Aorta (tissue), 5 donors: ENCODE measurements around the gene BIN2. TPM values are rescaled to one million over a fixed set of nuclear protein-coding genes. Genes with fewer than 3 reads are reported as not detected.

Experiments used
- ATAC-seq: fragments of 200-7000 bp; cut with Tn5 transposase; one replicate; pipeline ENCODE4 v1.9.1; 2022; ENCODE audit warnings: moderate library complexity; ENCODE audit not compliant: low FRiP score
- DNase-seq, 2 donors: peaks; one replicate each; pipeline ENCODE4 v3.0.0-alpha.2; 2020
- H3K27ac ChIP-seq, 2 donors: one replicate each; pipeline ENCODE4 v1.5.1; 2013; ENCODE audit warnings: low read length in 2 of 2, mild to moderate bottlenecking in 2 of 2, moderate library complexity in 2 of 2, control low read depth in 1 of 2, inconsistent platforms in 1 of 2, low read depth in 1 of 2
- H3K27me3 ChIP-seq, 2 donors: one replicate each; pipeline ENCODE4 v1.6.1; 2013; ENCODE audit warnings: control low read depth in 1 of 2, low read length in 1 of 2, mild to moderate bottlenecking in 1 of 2, moderate library complexity in 1 of 2; ENCODE audit not compliant: insufficient read depth in 2 of 2, control insufficient read depth in 1 of 2
- H3K36me3 ChIP-seq, 2 donors: one replicate each; pipeline ENCODE4 v1.6.1; 2013; ENCODE audit warnings: control low read depth in 1 of 2, low read length in 1 of 2, mild to moderate bottlenecking in 1 of 2; ENCODE audit not compliant: insufficient read depth in 2 of 2, control insufficient read depth in 1 of 2
- H3K4me1 ChIP-seq, 2 donors: one replicate each; pipeline ENCODE4 v1.6.1; 2013; ENCODE audit warnings: low read length in 2 of 2, control low read depth in 1 of 2, mild to moderate bottlenecking in 1 of 2, moderate library complexity in 1 of 2; ENCODE audit not compliant: insufficient read depth in 2 of 2, control insufficient read depth in 1 of 2
- H3K4me3 ChIP-seq, 2 donors: one replicate each; pipeline ENCODE4 v1.5.1; 2013; ENCODE audit warnings: low read length in 2 of 2, control low read depth in 1 of 2, mild to moderate bottlenecking in 1 of 2
- H3K9me3 ChIP-seq: one replicate; pipeline ENCODE4 v1.6.1; 2013; ENCODE audit warnings: mild to moderate bottlenecking, low read length; ENCODE audit not compliant: control insufficient read depth
- WGBS, 2 donors: extraction: QIAGEN DNeasy Blood & Tissue Kit; methylation state at CpG; one replicate each; pipeline ENCODE4 v1.1.7; 2013; 5-methylcytosine and 5-hydroxymethylcytosine counted together
- intact Hi-C, 2 donors: fragments of 100-400 bp; cut with DNase I; formaldehyde crosslinking; loops; one replicate each; pipeline versions ENCODE4 v1.14.2 to v1.15.0; 2022
- long read RNA-seq, 2 donors: library from polyadenylated mRNA; unstranded; transcript quantifications; one replicate each; pipeline ENCODE4 v2.0.0, GENCODE V29; 2020 to 2021
- polyA plus RNA-seq, 2 donors: library from polyadenylated mRNA; stranded (reverse); fragments of 200-250 nt; gene quantifications; one replicate each; pipeline ENCODE4 v1.2.3, GENCODE V29; 2013
- total RNA-seq, 2 donors: library from RNA; stranded (reverse); fragmentation: NEBNext Ultra II Directional; extraction: Animal tissue kit (Norgen Biotek cat#: 25700); gene quantifications; one replicate each; pipeline ENCODE4 v1.2.1, GENCODE V29; 2021
- donor health status: healthy with polysubstance abuse.
- donor health status: Bipolar disorder and iron deficiency.
- donor health status: DM: no; HTN: no; CAD: no.
- donor health status: DM: no; HTN: no; CAD: no.
- donor health status: DM: yes; HTN: yes; CAD: no.

Gene BIN2
- total RNA-seq: 10 to 100 TPM in 1 of 2 donors, 1 to 10 TPM in 1; 9.4 to 11.7 TPM
- 1 to 10 TPM; 1.4 to 4.6 TPM for polyA plus RNA-seq
- long read RNA-seq, donor 1, transcript BIN2-210 (13 exons, 2,255 nt): major isoform, 11 of 23 reads
- long read RNA-seq, donor 1, partial matches to known transcripts: 5 of 23 reads
- long read RNA-seq, donor 1, other reads (novel, unspliced or antisense): 7 of 23 reads
- long read RNA-seq, donor 2, partial matches to known transcripts: 0 of 3 reads
- long read RNA-seq, donor 2, other reads (novel, unspliced or antisense): 2 of 3 reads

DNA sequence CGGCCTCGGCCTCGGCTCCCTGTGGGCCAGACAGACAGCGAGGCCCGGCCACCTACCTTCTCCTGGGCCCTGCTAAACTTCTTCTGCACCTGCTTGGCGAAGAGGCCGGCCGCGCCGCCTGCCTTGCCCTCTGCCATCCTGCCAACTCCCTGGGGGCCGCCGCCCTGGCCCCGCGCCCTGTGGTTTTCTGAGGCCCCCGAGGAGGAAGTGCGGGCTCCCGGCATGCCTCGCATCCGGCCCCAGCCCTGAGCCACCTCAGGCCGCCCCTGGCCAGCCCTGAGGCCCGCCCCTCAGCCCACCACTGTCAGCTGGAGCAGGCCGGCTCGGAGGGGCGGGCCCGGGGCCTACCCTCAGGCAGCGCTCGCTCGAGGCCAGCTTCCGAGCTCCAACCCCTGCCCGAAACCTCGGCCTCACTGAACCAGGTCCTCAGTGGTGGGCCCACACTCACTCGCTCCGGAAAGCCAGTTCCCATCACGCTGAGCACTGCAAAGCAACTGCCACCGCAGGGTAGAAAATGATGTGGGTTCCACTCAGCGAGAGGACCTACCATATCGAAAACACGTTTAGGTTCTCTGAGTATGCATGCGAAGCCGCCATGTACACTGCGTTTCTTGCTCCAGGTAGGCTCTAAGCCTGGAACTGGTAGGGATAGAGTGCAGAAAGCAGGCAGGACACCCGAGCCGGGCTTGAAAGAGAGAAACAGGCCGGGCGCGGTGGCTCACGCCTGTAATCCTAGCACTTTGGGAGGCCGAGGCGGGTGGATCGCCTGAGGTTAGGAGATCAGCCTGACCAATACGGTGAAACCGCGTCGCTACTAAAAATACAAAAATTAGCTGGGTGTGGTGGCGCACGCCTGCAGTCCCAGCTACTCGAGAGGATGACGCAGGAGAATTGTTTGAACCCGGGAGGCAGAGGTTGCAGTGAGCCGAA, at the start of gene BIN2:
TSS of gene BIN2 (minus strand) at position 209 of the 930 bp plus-strand sequence. CDS start at position 137, 72 bp downstream.
- Histone ChIP-seq H3K27me3 (no peaks in the 10 kb centered on the region), H3K4me3 (no peak within 1 kb of the TSS), H3K4me1 (no peaks in the 10 kb centered on the region), H3K27ac (no peak within 1 kb of the TSS), H3K36me3 (no peaks in the 10 kb centered on the region), H3K9me3 (no peaks in the 10 kb centered on the region)
- DNase-seq: peak; percentile 80
- peak; percentile 67 for ATAC-seq
- 95 to 97% methylated on average over 55 to 60 of the region's 60 CpGs for WGBS, 2 donors
- intact Hi-C loops: no loop called here

DNA sequence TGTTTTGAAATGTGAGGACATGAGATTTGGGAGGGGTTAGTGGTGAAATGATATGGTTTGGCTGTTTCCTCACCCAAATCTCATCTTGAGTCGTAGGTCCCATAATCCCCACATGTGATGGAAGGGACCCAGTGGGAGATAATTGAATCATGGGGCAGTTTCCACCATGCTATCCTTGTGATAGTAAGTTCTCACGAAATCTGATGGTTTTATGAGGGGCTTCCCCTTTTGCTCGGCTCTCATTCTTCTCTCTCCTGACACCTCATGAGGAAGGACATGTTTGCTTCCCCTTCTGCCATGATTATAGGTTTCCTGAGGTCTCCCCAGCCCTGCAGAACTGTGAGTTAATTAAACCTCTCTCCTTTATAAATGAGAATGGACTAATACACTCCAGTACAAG, 49.2 kb upstream of the BIN2 start:
- 90 to 91% methylated on average over 3 of the region's 3 CpGs for WGBS, 2 donors
- DNase-seq (no peak), ATAC-seq (no peak)
- H3K36me3 ChIP-seq: no peaks in the 10 kb centered on the region
- no peak overlapping the region for H3K27ac ChIP-seq
- H3K4me3 ChIP-seq: no peak overlapping the region
- peaks cover 0 to 2% of the 10 kb centered on the region in 2 donors for H3K4me1 ChIP-seq
- no peaks in the 10 kb centered on the region for H3K27me3 ChIP-seq
- intact Hi-C loops: no loop called here
- H3K9me3 ChIP-seq: no peaks in the 10 kb centered on the region

DNA sequence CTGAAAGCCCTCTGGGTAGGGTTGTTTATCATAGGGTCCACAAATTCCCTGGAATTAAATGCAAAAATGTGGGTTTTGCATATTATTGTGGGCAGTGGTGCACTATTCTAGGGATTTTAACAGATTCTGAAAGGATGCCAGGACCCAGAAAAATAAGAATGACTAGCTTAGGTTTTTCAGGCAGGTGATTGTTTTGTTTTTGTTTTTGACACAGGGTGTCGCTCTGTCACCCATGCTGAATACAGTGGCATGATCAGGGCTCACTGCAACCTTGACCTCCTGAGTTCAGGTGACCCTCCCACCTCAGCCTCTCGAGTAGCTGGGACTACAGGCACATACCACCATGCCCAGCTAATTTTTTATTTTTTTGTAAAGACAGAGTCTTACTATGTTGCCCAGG, 48.0 kb upstream of the BIN2 start:
- Histone ChIP-seq H3K4me1 (peaks cover 0 to 2% of the 10 kb centered on the region in 2 donors), H3K27ac (peak overlapping the region in 1 of 2 donors; percentile 14), H3K27me3 (no peaks in the 10 kb centered on the region), H3K36me3 (no peaks in the 10 kb centered on the region), H3K9me3 (no peaks in the 10 kb centered on the region), H3K4me3 (no peak overlapping the region)
- DNase-seq (no peak), ATAC-seq (no peak)
- intact Hi-C loops: no loop called here
- WGBS, 2 donors: 80 to 92% methylated on average over 2 of the region's 2 CpGs

DNA sequence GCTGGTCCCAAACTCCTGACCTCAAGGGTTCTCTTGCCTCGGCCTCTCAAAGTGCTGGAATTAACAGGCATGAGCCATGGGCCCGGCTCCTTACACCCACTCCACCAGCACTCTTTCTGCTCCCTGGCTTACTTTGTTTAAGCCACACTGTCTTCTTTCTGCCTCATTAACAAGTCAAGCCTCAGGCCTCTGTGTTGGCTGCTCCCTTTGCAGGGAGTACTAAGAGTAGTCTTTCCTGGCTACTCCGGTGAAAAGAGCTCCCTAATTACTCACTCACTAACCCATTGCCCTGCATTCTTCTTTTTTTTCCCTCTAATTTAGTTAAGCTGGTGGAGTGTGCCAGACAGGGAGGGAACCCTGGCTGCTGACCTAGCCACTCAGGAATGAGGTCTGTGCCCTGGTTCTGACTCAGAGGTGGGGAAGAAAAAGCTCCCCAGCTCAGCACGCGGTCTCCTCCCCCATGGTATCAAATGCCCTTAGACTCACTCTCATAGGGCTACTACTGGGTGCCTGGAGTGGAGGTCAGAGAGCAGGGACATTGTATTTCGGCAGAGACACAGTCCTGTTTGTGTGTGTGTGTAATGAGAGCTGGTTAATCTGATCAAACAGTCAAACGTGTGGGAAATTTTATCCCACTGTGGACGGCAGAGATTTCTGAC, 47.5 kb upstream of the BIN2 start:
- Histone ChIP-seq H3K36me3 (no peaks in the 10 kb centered on the region), H3K9me3 (no peaks in the 10 kb centered on the region), H3K4me1 (peaks cover 0 to 2% of the 10 kb centered on the region in 2 donors), H3K27me3 (no peaks in the 10 kb centered on the region), H3K27ac (peak overlapping the region in 1 of 2 donors; percentile 14), H3K4me3 (no peak overlapping the region)
- intact Hi-C loops: no loop called here
- peak; percentile 83 to 90 for DNase-seq
- peak; percentile 91 for ATAC-seq
- 5 to 6% methylated on average over 8 of the region's 8 CpGs for WGBS, 2 donors

DNA sequence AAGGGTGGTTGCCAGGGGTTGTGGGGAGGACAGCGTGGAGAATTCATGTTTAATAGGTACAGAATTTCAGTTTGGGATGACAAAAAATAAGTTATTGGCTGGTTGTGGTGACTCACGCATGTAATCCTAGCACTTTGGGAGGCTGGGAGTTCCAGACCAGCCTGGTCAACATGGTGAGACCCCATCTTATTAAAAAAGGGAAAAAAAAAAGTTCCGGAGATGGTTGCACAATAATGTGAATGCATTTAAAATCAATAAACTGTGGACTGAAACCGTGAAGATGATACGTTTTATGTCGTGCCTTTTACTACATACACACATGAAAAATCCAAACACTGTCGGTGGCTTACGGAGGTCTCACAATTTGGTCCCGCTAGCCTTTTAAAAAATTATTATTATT, 46.7 kb upstream of the BIN2 start:
- H3K27ac ChIP-seq: no peak overlapping the region
- intact Hi-C loops: no loop called here
- WGBS, 2 donors: 95 to 96% methylated on average over 9 of the region's 9 CpGs
- no peaks in the 10 kb centered on the region for H3K9me3 ChIP-seq
- peaks cover 0 to 2% of the 10 kb centered on the region in 2 donors for H3K4me1 ChIP-seq
- ATAC-seq (no peak), DNase-seq (no peak)
- H3K4me3 ChIP-seq: no peak overlapping the region
- H3K36me3 ChIP-seq: no peaks in the 10 kb centered on the region
- no peaks in the 10 kb centered on the region for H3K27me3 ChIP-seq

DNA sequence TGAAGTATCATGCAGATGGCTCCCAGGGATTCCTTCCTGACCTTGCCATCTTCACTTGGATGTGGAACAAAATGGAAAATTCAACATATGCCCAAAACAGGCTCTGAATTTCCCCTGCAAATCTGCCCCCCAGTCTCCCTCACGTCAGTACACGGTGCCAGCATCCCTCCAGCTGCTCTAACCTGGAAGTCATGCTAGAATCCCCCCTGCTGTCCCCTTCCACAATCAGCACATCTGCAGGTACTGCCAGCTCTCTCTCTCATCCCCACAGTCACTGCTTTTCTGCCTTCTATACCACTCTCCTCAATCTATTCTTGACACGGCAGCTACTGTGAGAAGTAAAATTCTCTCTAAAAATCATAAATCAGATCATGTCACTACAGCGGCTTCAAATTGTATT, 45.6 kb upstream of the BIN2 start:
- no peaks in the 10 kb centered on the region for H3K36me3 ChIP-seq
- no peak overlapping the region for H3K4me3 ChIP-seq
- intact Hi-C loops: no loop called here
- ATAC-seq (no peak), DNase-seq (no peak)
- H3K4me1 ChIP-seq: peaks cover 0 to 2% of the 10 kb centered on the region in 2 donors
- whole genome bisulfite sequencing, 2 donors: 92 to 93% methylated on average over 4 of the region's 4 CpGs
- H3K27me3 ChIP-seq: no peaks in the 10 kb centered on the region
- H3K9me3 ChIP-seq: no peaks in the 10 kb centered on the region
- H3K27ac ChIP-seq: no peak overlapping the region

DNA sequence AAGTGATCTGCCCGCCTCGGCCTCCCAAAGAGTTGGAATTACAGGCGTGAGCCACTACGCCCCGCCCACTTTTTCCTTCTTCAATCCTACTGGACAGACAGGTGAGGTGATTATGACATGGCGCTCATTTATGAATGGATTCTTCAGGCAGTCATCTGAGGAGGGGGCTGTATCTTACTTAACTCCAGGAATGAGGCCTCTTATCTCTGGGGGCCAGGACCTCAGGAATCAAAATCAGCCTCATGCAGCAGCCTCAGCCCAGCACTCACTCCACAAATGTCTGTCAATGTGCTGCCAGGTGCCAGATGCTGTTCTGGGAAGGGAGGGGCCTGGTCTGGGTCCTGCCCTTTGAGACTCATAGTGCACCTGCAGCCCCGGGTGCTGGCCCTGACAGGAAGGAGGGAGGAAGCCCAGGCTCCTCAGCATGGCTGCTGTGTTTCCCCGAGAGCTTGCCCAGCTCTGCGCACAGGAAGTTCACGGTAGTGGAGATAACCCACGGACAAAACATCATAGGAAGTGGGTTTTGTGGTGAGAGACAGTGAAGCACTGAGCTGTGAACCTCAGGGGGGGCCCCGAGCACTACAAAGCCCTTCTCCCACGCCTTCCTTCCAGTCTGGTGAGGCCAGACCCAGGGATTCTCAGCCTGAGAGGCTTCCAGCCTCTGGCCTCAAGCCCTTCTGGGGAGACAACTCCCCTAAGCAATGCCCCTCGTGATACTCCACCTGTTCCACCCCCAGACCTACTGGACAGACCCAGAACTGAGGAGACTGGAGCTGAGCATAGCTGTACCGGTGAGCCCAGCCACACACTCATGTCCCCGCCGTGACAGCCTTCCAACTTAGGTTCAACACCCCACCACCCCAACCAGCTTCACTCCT, 44.9 kb upstream of the BIN2 start:
- peak in 1 of 2 donors; percentile 66 for DNase-seq
- Histone ChIP-seq H3K4me3 (no peak overlapping the region), H3K27ac (no peak overlapping the region), H3K36me3 (no peaks in the 10 kb centered on the region), H3K27me3 (no peaks in the 10 kb centered on the region), H3K9me3 (no peaks in the 10 kb centered on the region), H3K4me1 (peaks cover 0 to 2% of the 10 kb centered on the region in 2 donors)
- 88 to 91% methylated on average over 17 of the region's 17 CpGs for WGBS, 2 donors
- no peak for ATAC-seq
- intact Hi-C loops: no loop called here

DNA sequence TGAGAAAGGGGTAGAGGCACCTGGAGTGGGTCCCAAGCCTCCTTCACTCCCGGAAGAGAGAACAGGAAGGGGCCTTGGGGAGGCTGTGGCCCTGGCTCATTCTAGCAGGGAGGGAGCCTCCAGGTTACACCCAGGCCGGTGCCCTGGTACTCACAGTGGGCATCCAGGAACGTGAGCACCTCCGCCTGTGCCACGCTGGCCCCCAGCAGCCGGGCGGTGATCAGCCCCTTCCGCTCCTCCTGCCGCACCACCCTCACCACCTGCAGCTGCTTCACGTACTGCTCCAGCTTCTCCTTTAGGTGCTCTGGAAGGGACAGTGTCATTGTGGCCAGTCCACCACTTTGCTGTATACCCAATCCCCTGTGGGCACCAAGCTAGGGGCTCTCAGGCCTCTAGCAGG, 41.3 kb upstream of the BIN2 start:
- no peaks in the 10 kb centered on the region for H3K27me3 ChIP-seq
- ATAC-seq (no peak), DNase-seq (no peak)
- intact Hi-C loops: no loop called here
- WGBS, 2 donors: 91 to 96% methylated on average over 10 of the region's 10 CpGs
- H3K4me1 ChIP-seq: no peaks in the 10 kb centered on the region
- H3K36me3 ChIP-seq: no peaks in the 10 kb centered on the region
- no peaks in the 10 kb centered on the region for H3K9me3 ChIP-seq
- no peak overlapping the region for H3K4me3 ChIP-seq
- no peak overlapping the region for H3K27ac ChIP-seq
